K562 (cell line): ENCODE measurements around the gene KRT5. TPM values are rescaled to one million over a fixed set of nuclear protein-coding genes. Genes with fewer than 3 reads are reported as not detected.

ENCODE experiments used
- ATAC-seq: fragments of 200-7000 bp; cut with Tn5 transposase; 3 replicates; pipeline ENCODE4 v1.9.1; 2020; ENCODE audit warnings: moderate library complexity
- BruUV-seq: library from RNA; stranded (reverse); fragments of 400-500 nt; replicated peaks from 2 replicates; lab custom pipeline; 2021; lab: Mats Ljungman, UMichigan
- CTCF ChIA-PET: fragments of 300-600 bp; formaldehyde crosslinking; extraction: SDS; loops from one replicate; lab custom pipeline; 2021; ENCODE audit warnings: low intra/inter-chr PET ratio; lab: Yijun Ruan, JAX
- POLR2A ChIA-PET: fragments of 300-600, 350-650 bp; sonication (Branson Sonifier 250); formaldehyde crosslinking; extraction: SDS; loops from one replicate; lab custom pipeline; 2021; ENCODE audit warnings: antibody characterized with exemption, inconsistent platforms; lab: Yijun Ruan, JAX
- DNase-seq, 4 experiments: peaks; one replicate each; pipeline versions ENCODE4 v3.0.0 to v3.0.0-alpha.2; 2011 to 2018; ENCODE audit warnings: low spot score in 3 of 4, mixed read lengths in 3 of 4; ENCODE audit errors: extremely low read depth in 1 of 4
- FAIRE-seq: peaks from 2 replicates; lab custom pipeline; 2011; peaks lifted over from hg19 to GRCh38; lab: Jason Lieb, UNC
- H2AFZ ChIP-seq: 2 replicates; pipeline ENCODE4 v1.6.0; 2011; ENCODE audit warnings: low read depth, low read length, control low read depth, inconsistent platforms
- H3K27ac ChIP-seq: fragments of 200-600 bp; 3 replicates; pipeline ENCODE4 v1.8.0; 2011; ENCODE audit warnings: low read depth, mild to moderate bottlenecking, control low read depth, inconsistent platforms, low read length, moderate library complexity, mixed read lengths; ENCODE audit errors: extremely low read depth
- H3K27me3 ChIP-seq, 2 experiments: fragments of 300-600 bp in 1 of 2; 2 replicates in 1 of 2; 3 replicates in 1 of 2; pipeline versions ENCODE4 v1.6.0 to v1.8.0; 2011; ENCODE audit warnings: inconsistent platforms in 2 of 2, low read length in 2 of 2, mild to moderate bottlenecking in 1 of 2, mixed read lengths in 1 of 2, moderate library complexity in 1 of 2; ENCODE audit not compliant: control insufficient read depth in 2 of 2, insufficient read depth in 2 of 2
- H3K36me3 ChIP-seq: fragments of 300-600 bp; 3 replicates; pipeline ENCODE4 v1.8.0; 2011; ENCODE audit warnings: mild to moderate bottlenecking, low read length, inconsistent platforms; ENCODE audit not compliant: control insufficient read depth, insufficient read depth
- H3K4me1 ChIP-seq, 2 experiments: fragments of 200-600 bp in 1 of 2; replicated peaks in 1 of 2; 2 replicates in 1 of 2; 3 replicates in 1 of 2; pipeline versions ENCODE4 v1.5.1 to v1.8.0; 2011; ENCODE audit warnings: inconsistent platforms in 2 of 2, low read length in 2 of 2, mild to moderate bottlenecking in 1 of 2, mixed read lengths in 1 of 2, moderate library complexity in 1 of 2; ENCODE audit not compliant: control insufficient read depth in 2 of 2, insufficient read depth in 2 of 2
- H3K4me2 ChIP-seq: 2 replicates; pipeline ENCODE4 v1.6.1; 2011; ENCODE audit warnings: low read length, control low read depth, inconsistent platforms, mixed read lengths; ENCODE audit not compliant: insufficient read depth
- H3K4me3 ChIP-seq: fragments of 200-600 bp; sonication (generic), shearing (Covaris generic); 2 replicates; pipeline ENCODE4 v1.5.1; 2016; ENCODE audit warnings: control low read depth, inconsistent platforms
- H3K79me2 ChIP-seq: fragments of 200-600 bp; 3 replicates; pipeline ENCODE4 v1.8.0; 2011; ENCODE audit warnings: low read length, inconsistent platforms; ENCODE audit not compliant: control insufficient read depth, insufficient read depth
- H3K9ac ChIP-seq, 2 experiments: 2 replicates each; pipeline versions ENCODE4 v1.6.0 to v1.6.1; 2011; ENCODE audit warnings: low read depth in 2 of 2, low read length in 2 of 2, control low read depth in 1 of 2, inconsistent platforms in 1 of 2, mild to moderate bottlenecking in 1 of 2, mixed read lengths in 1 of 2; ENCODE audit not compliant: insufficient read depth in 1 of 2
- H3K9me1 ChIP-seq: one replicate; pipeline ENCODE4 v1.6.0; 2011; ENCODE audit warnings: inconsistent platforms, mild to moderate bottlenecking, low read length, moderate library complexity; ENCODE audit not compliant: control insufficient read depth, insufficient read depth
- H3K9me3 ChIP-seq: replicated peaks from 2 replicates; pipeline ENCODE4 v1.5.1; 2011; ENCODE audit warnings: low read depth, low read length, inconsistent platforms; ENCODE audit not compliant: control insufficient read depth, insufficient read depth
- H4K20me1 ChIP-seq: replicated peaks from 2 replicates; pipeline ENCODE4 v1.6.1; 2011; ENCODE audit warnings: low read length, inconsistent platforms, mixed read lengths; ENCODE audit not compliant: control insufficient read depth, insufficient read depth
- DLX4 ChIP-seq: fragments of 250-450 bp; sonication (Bioruptor Pico); IDR thresholded peaks from 2 replicates; pipeline ENCODE4 v1.6.1; 2021; ENCODE audit warnings: mild to moderate bottlenecking
- GATA2 ChIP-seq: sonication (generic); formaldehyde crosslinking; IDR thresholded peaks from 2 replicates; pipeline ENCODE4 v1.4.0; 2020; ENCODE audit warnings: mild to moderate bottlenecking, missing genetic modification reagents
- HDAC6 ChIP-seq: IDR thresholded peaks from 2 replicates; pipeline ENCODE4 v1.6.1; 2012; ENCODE audit warnings: low read depth, mild to moderate bottlenecking, control low read depth, inconsistent platforms, low read length, moderate library complexity
- HIVEP1 ChIP-seq: fragments of 250-450 bp; sonication (Bioruptor Pico); IDR thresholded peaks from 2 replicates; pipeline ENCODE4 v1.4.0; 2020; ENCODE audit warnings: mild to moderate bottlenecking
- HMGN3 ChIP-seq: IDR thresholded peaks from 2 replicates; pipeline ENCODE4 v1.6.1; 2011; ENCODE audit warnings: borderline replicate concordance, low read depth, mild to moderate bottlenecking, mixed read lengths, low read length; ENCODE audit not compliant: insufficient read length; ENCODE audit errors: extremely low read depth
- JUN ChIP-seq, 2 experiments: sonication (generic) in 1 of 2; formaldehyde crosslinking in 1 of 2; IDR thresholded peaks; 2 replicates each; pipeline versions ENCODE4 v1.6.1 to v1.8.0; 2012 to 2022; ENCODE audit warnings: borderline replicate concordance in 2 of 2, mild to moderate bottlenecking in 2 of 2, improper control_type of control experiment in 1 of 2, low read depth in 1 of 2, low read length in 1 of 2, missing genetic modification reagents in 1 of 2
- JUND ChIP-seq, 2 experiments: IDR thresholded peaks; 2 replicates in 1 of 2; 3 replicates in 1 of 2; pipeline ENCODE4 v1.6.1; 2011; ENCODE audit warnings: borderline replicate concordance in 2 of 2, low read depth in 2 of 2, low read length in 2 of 2, improper control_type of control experiment in 1 of 2, missing biosample characterization in 1 of 2, missing genetic modification characterization in 1 of 2, missing genetic modification reagents in 1 of 2
- KHSRP ChIP-seq: fragments of 450-650 bp; IDR thresholded peaks from 2 replicates; pipeline ENCODE4 v1.6.1; 2017
- L3MBTL2 ChIP-seq: fragments of 450-650 bp; IDR thresholded peaks from 2 replicates; pipeline ENCODE4 v1.6.1; 2016; ENCODE audit warnings: mild to moderate bottlenecking, moderate library complexity
- NCOA2 ChIP-seq, 2 experiments: fragments of 450-650 bp; IDR thresholded peaks; 2 replicates each; pipeline ENCODE4 v1.6.1; 2018; ENCODE audit warnings: mild to moderate bottlenecking in 2 of 2, moderate library complexity in 1 of 2; ENCODE audit not compliant: partially characterized antibody in 2 of 2
- NFIC ChIP-seq: fragments of 450-650 bp; IDR thresholded peaks from 2 replicates; pipeline ENCODE4 v1.6.1; 2017; ENCODE audit warnings: mild to moderate bottlenecking, inconsistent platforms
- PREB ChIP-seq: sonication (generic); formaldehyde crosslinking; IDR thresholded peaks from 2 replicates; pipeline ENCODE4 v1.8.1; 2023; ENCODE audit warnings: mild to moderate bottlenecking, missing genetic modification reagents
- STAG1 ChIP-seq: sonication (generic); formaldehyde crosslinking; IDR thresholded peaks from 2 replicates; pipeline ENCODE4 v1.5.0; 2020; ENCODE audit warnings: missing genetic modification reagents, borderline replicate concordance
- WGBS: fragments of 100-300 bp; shearing (Covaris generic); methylation state at CpG from one replicate; pipeline ENCODE4 v1.1.6; 2016; ENCODE audit warnings: low coverage, mixed read lengths; ENCODE audit not compliant: insufficient coverage; ENCODE audit errors: missing lambda C conversion rate; 5-methylcytosine and 5-hydroxymethylcytosine counted together
- in situ Hi-C: fragments of 300-500 bp; cut with MboI; formaldehyde crosslinking; loops from 4 replicates; pipeline ENCODE4 v1.15.0; 2018; ENCODE audit warnings: inconsistent platforms, mixed read lengths
- intact Hi-C: fragments of 100-400 bp; cut with micrococcal nuclease; formaldehyde crosslinking; loops from 2 replicates; pipeline ENCODE4 v1.14.2; 2022
- polyA plus RNA-seq, 8 experiments: library from polyadenylated mRNA; depleted of rRNA in 4 of 8; stranded (reverse) in 5 of 8; unstranded in 3 of 8; fragments of >200 nt; fragmentation: Nextera tagmentation in 2 of 8; fragmentation: Illumina TruSeq in 1 of 8; extraction: Ambion mirVana in 2 of 8; extraction: Trizol in 1 of 8; gene quantifications; 2 replicates each; pipeline versions ENCODE4 v1.2.1 to v1.2.3, GENCODE V29; 2011 to 2014; ENCODE audit warnings: inconsistent platforms in 1 of 8, missing spikeins in 1 of 8
- total RNA-seq, 7 experiments: library from RNA; depleted of rRNA in 6 of 7; stranded (reverse); fragments of >200 nt in 6 of 7; fragmentation: Illumina TruSeq in 2 of 7; extraction: Trizol in 2 of 7; gene quantifications; 2 replicates each; pipeline versions ENCODE4 v1.2.1 to v1.2.3, GENCODE V29; 2011 to 2021; ENCODE audit warnings: low replicate concordance in 1 of 7
- TF ChIP-seq, protein P1 (sequence below): fragments of 250-450 bp; sonication (Bioruptor Pico); IDR thresholded peaks from 2 replicates; pipeline ENCODE4 v1.5.0; 2021
- TF ChIP-seq, protein P2 (sequence below): fragments of 250-450 bp; sonication (Bioruptor Pico); IDR thresholded peaks from 2 replicates; pipeline ENCODE4 v1.4.0; 2020; ENCODE audit warnings: mild to moderate bottlenecking, moderate library complexity

The KRT5 gene
- total and polyA plus RNA-seq, 9 of the 15 experiments (the other 6 are each of a cell fraction or from before 2014, with no cell fraction given) = 0.32 TPM; not detected in 8

DNA sequence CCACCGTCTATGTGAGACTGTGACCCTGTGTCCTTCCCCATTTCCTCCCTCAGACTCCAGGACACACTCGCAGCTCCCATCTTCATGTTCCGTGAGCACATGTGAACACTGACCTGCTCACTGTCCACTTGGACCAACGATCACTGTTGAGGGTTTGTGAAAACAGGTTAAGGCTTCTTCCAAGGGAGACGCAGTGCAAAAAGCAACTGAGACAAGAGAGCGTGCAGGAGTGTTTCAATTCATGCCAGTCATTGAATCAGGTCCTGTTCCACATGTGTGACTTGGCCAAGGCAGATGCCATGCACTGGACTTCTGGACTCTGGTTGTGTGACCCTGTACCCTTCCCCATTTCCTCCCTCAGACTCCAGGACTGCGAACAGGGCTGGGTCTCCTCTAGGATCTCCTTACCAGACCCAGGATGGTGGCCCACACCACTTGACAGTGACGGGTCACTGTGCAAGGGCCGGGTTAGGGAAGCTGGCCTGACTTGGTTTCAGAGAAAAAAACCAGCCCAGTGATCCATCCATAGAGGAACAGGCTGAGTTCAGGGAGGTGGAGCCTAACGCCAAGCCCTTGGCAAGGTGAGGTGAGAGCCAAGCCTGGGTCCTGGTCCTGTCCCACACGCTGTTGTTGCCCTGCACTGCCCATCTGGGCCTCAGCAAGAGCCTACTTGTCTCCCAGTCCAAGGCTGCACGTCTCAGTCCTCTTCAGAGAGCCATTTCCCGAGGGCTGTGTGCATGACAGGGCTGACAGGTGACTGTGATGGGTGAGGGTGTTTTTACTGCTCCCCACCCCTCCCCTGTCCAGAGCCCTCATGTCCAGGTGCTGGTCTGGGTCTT lies 5.7 kb upstream of the KRT5 start:
- Histone ChIP-seq H3K9me3 (no peaks in the 10 kb centered on the region), H3K9ac (0 out of 4 replicates have a peak overlapping the region, but pooled peaks of 1 of the 2 experiments have one; percentile 35), H3K4me3 (no peak overlapping the region), H3K79me2 (no peaks in the 10 kb centered on the region), H2AFZ (no peak overlapping the region), H3K27me3 (peaks cover 1 to 57% of the 10 kb centered on the region in 2 experiments; a peak in 3 of 5 replicates), H3K9me1 (no peaks in the 10 kb centered on the region), H4K20me1 (peaks cover 9% of the 10 kb centered on the region; the same call in 1 of the 2 replicates), H3K4me1 (no peaks in the 10 kb centered on the region; a peak in 1 of 5 replicates), H3K4me2 (no peak overlapping the region), H3K36me3 (no peaks in the 10 kb centered on the region), H3K27ac (no peak overlapping the region)
- no peak for FAIRE-seq
- WGBS = under 1% methylated on average over 13 of the region's 13 CpGs
- no peak for ATAC-seq
- intact Hi-C loops (no loop called here), in situ Hi-C loops (no loop called here)
- BruUV-seq = no TSS peak
- no peak for DNase-seq
- POLR2A ChIA-PET = no interaction called here
- CTCF ChIA-PET = no interaction called here
- TF ChIP-seq HIVEP1 (CRISPR knock-in tag) = no peak
- TF ChIP-seq NFIC = no peak
- TF ChIP-seq, protein P1, sequence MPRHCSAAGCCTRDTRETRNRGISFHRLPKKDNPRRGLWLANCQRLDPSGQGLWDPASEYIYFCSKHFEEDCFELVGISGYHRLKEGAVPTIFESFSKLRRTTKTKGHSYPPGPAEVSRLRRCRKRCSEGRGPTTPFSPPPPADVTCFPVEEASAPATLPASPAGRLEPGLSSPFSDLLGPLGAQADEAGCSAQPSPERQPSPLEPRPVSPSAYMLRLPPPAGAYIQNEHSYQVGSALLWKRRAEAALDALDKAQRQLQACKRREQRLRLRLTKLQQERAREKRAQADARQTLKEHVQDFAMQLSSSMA (CRISPR knock-in tag) = no peak
- no peak for TF ChIP-seq KHSRP
- TF ChIP-seq PREB (CRISPR knock-in tag) = no peak
- TF ChIP-seq STAG1 = no peak
- TF ChIP-seq HDAC6 = no peak
- TF ChIP-seq NCOA2 (IDR thresholded peaks at IDR 0.05; ENCODE audit: partially characterized antibody in 2 of 2) = no peak
- no peak for TF ChIP-seq JUN (IDR thresholded peaks at IDR 0.05; ENCODE audit: borderline replicate concordance, low read depth, low read length)
- no peak for TF ChIP-seq JUN (CRISPR knock-in tag; IDR thresholded peaks at IDR 0.05; ENCODE audit: borderline replicate concordance)
- no peak for TF ChIP-seq JUND (IDR thresholded peaks at IDR 0.05; ENCODE audit: borderline replicate concordance, low read depth, low read length)
- TF ChIP-seq JUND (tag; IDR thresholded peaks at IDR 0.05; ENCODE audit: borderline replicate concordance, low read depth, low read length) = no peak
- no peak for TF ChIP-seq L3MBTL2
- TF ChIP-seq, protein P2, sequence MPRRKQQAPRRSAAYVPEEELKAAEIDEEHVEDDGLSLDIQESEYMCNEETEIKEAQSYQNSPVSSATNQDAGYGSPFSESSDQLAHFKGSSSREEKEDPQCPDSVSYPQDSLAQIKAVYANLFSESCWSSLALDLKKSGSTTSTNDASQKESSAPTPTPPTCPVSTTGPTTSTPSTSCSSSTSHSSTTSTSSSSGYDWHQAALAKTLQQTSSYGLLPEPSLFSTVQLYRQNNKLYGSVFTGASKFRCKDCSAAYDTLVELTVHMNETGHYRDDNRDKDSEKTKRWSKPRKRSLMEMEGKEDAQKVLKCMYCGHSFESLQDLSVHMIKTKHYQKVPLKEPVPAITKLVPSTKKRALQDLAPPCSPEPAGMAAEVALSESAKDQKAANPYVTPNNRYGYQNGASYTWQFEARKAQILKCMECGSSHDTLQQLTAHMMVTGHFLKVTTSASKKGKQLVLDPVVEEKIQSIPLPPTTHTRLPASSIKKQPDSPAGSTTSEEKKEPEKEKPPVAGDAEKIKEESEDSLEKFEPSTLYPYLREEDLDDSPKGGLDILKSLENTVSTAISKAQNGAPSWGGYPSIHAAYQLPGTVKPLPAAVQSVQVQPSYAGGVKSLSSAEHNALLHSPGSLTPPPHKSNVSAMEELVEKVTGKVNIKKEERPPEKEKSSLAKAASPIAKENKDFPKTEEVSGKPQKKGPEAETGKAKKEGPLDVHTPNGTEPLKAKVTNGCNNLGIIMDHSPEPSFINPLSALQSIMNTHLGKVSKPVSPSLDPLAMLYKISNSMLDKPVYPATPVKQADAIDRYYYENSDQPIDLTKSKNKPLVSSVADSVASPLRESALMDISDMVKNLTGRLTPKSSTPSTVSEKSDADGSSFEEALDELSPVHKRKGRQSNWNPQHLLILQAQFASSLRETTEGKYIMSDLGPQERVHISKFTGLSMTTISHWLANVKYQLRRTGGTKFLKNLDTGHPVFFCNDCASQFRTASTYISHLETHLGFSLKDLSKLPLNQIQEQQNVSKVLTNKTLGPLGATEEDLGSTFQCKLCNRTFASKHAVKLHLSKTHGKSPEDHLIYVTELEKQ (CRISPR knock-in tag) = no peak
- no peak for TF ChIP-seq DLX4 (CRISPR knock-in tag)
- no peak for TF ChIP-seq GATA2
- TF ChIP-seq HMGN3 = no peak
